Ovary (tissue), 9 donors: ENCODE data around the gene KLF13. TPM values are rescaled to one million over a fixed set of nuclear protein-coding genes. Genes with fewer than 3 reads are reported as not detected.

Experiments used
- DNase-seq, 5 donors: peaks; one replicate each; pipeline ENCODE4 v3.0.0-alpha.2; 2019 to 2020
- H3K27ac ChIP-seq, 2 donors: fragments of 200-600 bp; one replicate each; pipeline versions ENCODE4 v1.5.1 to v1.8.0; 2019 to 2022
- H3K27me3 ChIP-seq: fragments of 200-600 bp; one replicate; pipeline ENCODE4 v1.8.0; 2022
- H3K36me3 ChIP-seq: fragments of 200-600 bp; sonication (generic); one replicate; pipeline ENCODE4 v1.5.1; 2019
- H3K4me1 ChIP-seq: one replicate; pipeline ENCODE4 v1.8.1; 2013; ENCODE audit warnings: mild to moderate bottlenecking, moderate library complexity; ENCODE audit not compliant: insufficient read depth
- H3K4me3 ChIP-seq: fragments of 200-600 bp; sonication (generic); one replicate; pipeline ENCODE4 v1.5.1; 2017
- H3K9me3 ChIP-seq, 2 donors: fragments of 200-600 bp in 1 of 2; sonication (generic) in 1 of 2; one replicate each; pipeline versions ENCODE4 v1.5.1 to v1.8.1; 2013 to 2019; ENCODE audit warnings: mild to moderate bottlenecking in 1 of 2, moderate library complexity in 1 of 2
- CTCF ChIP-seq, 3 donors: fragments of 450-650 bp in 2 of 3; fragments of 200-600 bp in 1 of 3; IDR thresholded peaks; one replicate each; pipeline versions ENCODE4 v1.5.1 to v1.8.0; 2016 to 2022; ENCODE audit warnings: antibody characterized with exemption in 3 of 3, mild to moderate bottlenecking in 1 of 3
- EP300 ChIP-seq: sonication (generic); formaldehyde crosslinking; IDR thresholded peaks from one replicate; pipeline ENCODE4 v1.6.1; 2017; ENCODE audit warnings: antibody characterized with exemption
- POLR2A ChIP-seq: fragments of 450-650 bp; IDR thresholded peaks from one replicate; pipeline ENCODE4 v1.6.1; 2017; ENCODE audit warnings: antibody characterized with exemption, mild to moderate bottlenecking, moderate library complexity
- WGBS, 3 donors: extraction: QIAGEN DNeasy Blood & Tissue Kit in 1 of 3; methylation state at CpG; one replicate each; pipeline versions ENCODE4 v1.1.5 to v1.1.7; 2013 to 2017; 5-methylcytosine and 5-hydroxymethylcytosine counted together
- intact Hi-C, 4 donors: fragments of 100-400 bp; cut with DNase I; formaldehyde crosslinking; loops; one replicate each; pipeline versions ENCODE4 v1.11.0 to v1.15.1; 2022 to 2023
- polyA plus RNA-seq, 2 donors: library from polyadenylated mRNA; stranded (reverse); fragments of 200-250 nt in 1 of 2; fragments of 350-450 nt in 1 of 2; fragmentation: Illumina TruSeq in 1 of 2; extraction: RNeasy Lipid Tissue Mini Kit (QIAGEN cat#74804) in 1 of 2; gene quantifications; one replicate each; pipeline ENCODE4 v1.2.3, GENCODE V29; 2013 to 2014
- total RNA-seq, 7 donors: library from RNA; depleted of rRNA in 2 of 7; stranded (reverse); fragments of >200 nt in 2 of 7; fragmentation: NEBNext Ultra II Directional in 3 of 7; extraction: Animal tissue kit (Norgen Biotek cat#: 25700) in 3 of 7; gene quantifications; one replicate each; pipeline versions ENCODE4 v1.1.0 to v1.2.4, GENCODE V29; 2016 to 2023
- donor health status: DM: no; HTN: no; CAD: no; lungs with moderate emphysema.
- donor health status: DM: no; HTN: no; CAD: no.
- donor health status: Bipolar disorder and iron deficiency.
- donor health status: DM: yes; HTN: yes; CAD: no.
- donor health status: DM: no; HTN: no; CAD: no.
- donor health status: DM: yes; HTN: yes; CAD: no.

KLF13 gene
- total and polyA plus RNA-seq, 9 donors, result 14.8 to 58.2 (median 36.0) TPM

- no peak for TF ChIP-seq CTCF (IDR thresholded peaks at IDR 0.05)
- TF ChIP-seq POLR2A, result no peak
- no peak for TF ChIP-seq EP300
- H3K9me3 ChIP-seq, result no peaks in the 10 kb centered on the region
- H3K4me3 ChIP-seq, result no peak overlapping the region
- intact Hi-C loops, result no loop called here
- no peak overlapping the region for H3K27ac ChIP-seq
- no peaks in the 10 kb centered on the region for H3K27me3 ChIP-seq
- WGBS, 3 donors, result 92 to 95% (median 95%) methylated on average over 13 of the region's 13 CpGs
- no peaks in the 10 kb centered on the region for H3K36me3 ChIP-seq
- no peak for DNase-seq
- no peaks in the 10 kb centered on the region for H3K4me1 ChIP-seq
These were observed 73.7 kb downstream of the KLF13 start for GRCh38 chr15:31400222-31400927.

- 80 to 88% (median 84%) methylated on average over 8 of the region's 8 CpGs for WGBS, 3 donors
- no peak overlapping the region for H3K27ac ChIP-seq
These were observed 74.6 kb downstream of the KLF13 start for GRCh38 chr15:31401282-31401681.

GRCh38 chr15:31402003-31402402, 75.4 kb downstream of the KLF13 start:
- TF ChIP-seq CTCF (IDR thresholded peaks at IDR 0.05), result no peak
- TF ChIP-seq EP300, result no peak
- TF ChIP-seq POLR2A, result no peak
- intact Hi-C loops, result no loop called here
- 85 to 94% (median 92%) methylated on average over 8 of the region's 8 CpGs for WGBS, 3 donors
- H3K27ac ChIP-seq, result peak overlapping the region; percentile 43 to 61
- no peaks in the 10 kb centered on the region for H3K27me3 ChIP-seq
- no peaks in the 10 kb centered on the region for H3K4me1 ChIP-seq
- peak in 1 of 5 donors; percentile 44 for DNase-seq
- H3K4me3 ChIP-seq, result no peak overlapping the region
- H3K9me3 ChIP-seq, result no peaks in the 10 kb centered on the region
- no peaks in the 10 kb centered on the region for H3K36me3 ChIP-seq

More at GRCh38 chr15:31401282-31401681, 74.6 kb downstream of the KLF13 start:
- Histone ChIP-seq H3K36me3 (no peaks in the 10 kb centered on the region), H3K4me1 (no peaks in the 10 kb centered on the region), H3K27me3 (no peaks in the 10 kb centered on the region), H3K4me3 (no peak overlapping the region), H3K9me3 (no peaks in the 10 kb centered on the region)
- intact Hi-C loops, result no loop called here
- TF ChIP-seq CTCF (IDR thresholded peaks at IDR 0.05), result no peak
- TF ChIP-seq POLR2A, result no peak
- no peak for TF ChIP-seq EP300
- DNase-seq, result peak in 1 of 5 donors; percentile 38

GRCh38 chr15:31402511-31403056, 75.9 kb downstream of the KLF13 start:
- DNase-seq, result peak; percentile 35 to 86 (median 62)
- 9 to 23% (median 14%) methylated on average over 12 to 13 of the region's 13 CpGs for WGBS, 3 donors
- Histone ChIP-seq H3K36me3 (no peaks in the 10 kb centered on the region), H3K4me3 (no peak overlapping the region), H3K27ac (peak overlapping the region; percentile 43 to 61), H3K4me1 (no peaks in the 10 kb centered on the region), H3K9me3 (no peaks in the 10 kb centered on the region), H3K27me3 (no peaks in the 10 kb centered on the region)
- TF ChIP-seq POLR2A (no peak), CTCF (IDR thresholded peaks at IDR 0.05) (no peak), EP300 (peak; percentile 59)
- intact Hi-C loops, result no loop called here
